GM12865 (cell line): Measurements from ENCODE around the gene GDF10.

Experiments
- DNase-seq: peaks from one replicate; pipeline ENCODE4 v3.0.0; 2010; ENCODE audit warnings: low read depth
- H3K4me3 ChIP-seq: 2 replicates; pipeline ENCODE4 v1.5.1; 2011; ENCODE audit warnings: mild to moderate bottlenecking, low read depth, low read length, control low read depth
- TF ChIP-seq, protein P1 (sequence below): IDR thresholded peaks from 2 replicates; pipeline ENCODE4 v1.5.1; 2011; ENCODE audit warnings: low read length, control low read depth, low read depth, inconsistent platforms; ENCODE audit not compliant: insufficient read depth; ENCODE audit errors: missing control alignments

Gene GDF10

DNA sequence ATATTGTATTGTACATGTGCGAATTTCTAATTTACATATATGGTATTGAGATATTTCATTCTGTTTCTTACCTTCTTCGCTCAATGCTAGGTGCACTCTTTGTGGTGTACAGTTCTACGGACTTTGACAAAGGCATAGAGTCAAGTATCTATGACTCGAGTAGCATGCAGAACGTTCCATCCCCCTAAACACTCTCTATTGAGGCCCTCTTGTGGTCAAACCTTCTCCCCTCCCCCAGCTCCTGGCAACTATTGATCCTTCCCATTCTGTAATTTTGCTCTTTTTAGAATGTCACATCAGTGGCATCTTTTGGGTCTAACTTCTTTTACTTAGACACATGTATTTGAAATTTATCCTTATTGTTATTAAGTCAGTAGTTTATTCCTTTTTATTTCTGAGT lies 30.7 kb upstream of the GDF10 start:
- no peak overlapping the region for H3K4me3 ChIP-seq
- no peak for DNase-seq
- TF ChIP-seq, protein P1, sequence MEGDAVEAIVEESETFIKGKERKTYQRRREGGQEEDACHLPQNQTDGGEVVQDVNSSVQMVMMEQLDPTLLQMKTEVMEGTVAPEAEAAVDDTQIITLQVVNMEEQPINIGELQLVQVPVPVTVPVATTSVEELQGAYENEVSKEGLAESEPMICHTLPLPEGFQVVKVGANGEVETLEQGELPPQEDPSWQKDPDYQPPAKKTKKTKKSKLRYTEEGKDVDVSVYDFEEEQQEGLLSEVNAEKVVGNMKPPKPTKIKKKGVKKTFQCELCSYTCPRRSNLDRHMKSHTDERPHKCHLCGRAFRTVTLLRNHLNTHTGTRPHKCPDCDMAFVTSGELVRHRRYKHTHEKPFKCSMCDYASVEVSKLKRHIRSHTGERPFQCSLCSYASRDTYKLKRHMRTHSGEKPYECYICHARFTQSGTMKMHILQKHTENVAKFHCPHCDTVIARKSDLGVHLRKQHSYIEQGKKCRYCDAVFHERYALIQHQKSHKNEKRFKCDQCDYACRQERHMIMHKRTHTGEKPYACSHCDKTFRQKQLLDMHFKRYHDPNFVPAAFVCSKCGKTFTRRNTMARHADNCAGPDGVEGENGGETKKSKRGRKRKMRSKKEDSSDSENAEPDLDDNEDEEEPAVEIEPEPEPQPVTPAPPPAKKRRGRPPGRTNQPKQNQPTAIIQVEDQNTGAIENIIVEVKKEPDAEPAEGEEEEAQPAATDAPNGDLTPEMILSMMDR, result no peak

DNA sequence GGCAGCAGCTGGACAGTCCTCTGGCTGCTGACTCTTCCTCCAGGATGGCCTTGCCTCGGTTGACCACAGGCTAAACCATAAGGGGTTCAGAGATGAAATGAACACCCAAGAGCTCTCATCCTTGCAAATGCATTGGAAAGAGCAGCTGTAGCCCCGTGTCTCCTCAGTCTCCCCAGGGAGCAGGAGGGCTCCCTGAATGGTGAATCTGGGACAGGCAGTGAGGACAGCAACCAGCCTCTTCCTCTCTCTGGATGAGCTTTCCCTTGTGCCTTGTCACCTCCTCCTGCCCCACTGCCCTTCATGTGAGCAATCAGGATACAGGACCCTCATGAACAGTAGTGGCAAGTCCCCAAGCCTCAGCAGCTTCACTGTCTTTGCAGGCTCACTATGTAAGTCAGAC lies 23.9 kb upstream of the GDF10 start:
- no peak for DNase-seq
- H3K4me3 ChIP-seq, result no peak overlapping the region
- TF ChIP-seq, protein P1, result no peak

DNA sequence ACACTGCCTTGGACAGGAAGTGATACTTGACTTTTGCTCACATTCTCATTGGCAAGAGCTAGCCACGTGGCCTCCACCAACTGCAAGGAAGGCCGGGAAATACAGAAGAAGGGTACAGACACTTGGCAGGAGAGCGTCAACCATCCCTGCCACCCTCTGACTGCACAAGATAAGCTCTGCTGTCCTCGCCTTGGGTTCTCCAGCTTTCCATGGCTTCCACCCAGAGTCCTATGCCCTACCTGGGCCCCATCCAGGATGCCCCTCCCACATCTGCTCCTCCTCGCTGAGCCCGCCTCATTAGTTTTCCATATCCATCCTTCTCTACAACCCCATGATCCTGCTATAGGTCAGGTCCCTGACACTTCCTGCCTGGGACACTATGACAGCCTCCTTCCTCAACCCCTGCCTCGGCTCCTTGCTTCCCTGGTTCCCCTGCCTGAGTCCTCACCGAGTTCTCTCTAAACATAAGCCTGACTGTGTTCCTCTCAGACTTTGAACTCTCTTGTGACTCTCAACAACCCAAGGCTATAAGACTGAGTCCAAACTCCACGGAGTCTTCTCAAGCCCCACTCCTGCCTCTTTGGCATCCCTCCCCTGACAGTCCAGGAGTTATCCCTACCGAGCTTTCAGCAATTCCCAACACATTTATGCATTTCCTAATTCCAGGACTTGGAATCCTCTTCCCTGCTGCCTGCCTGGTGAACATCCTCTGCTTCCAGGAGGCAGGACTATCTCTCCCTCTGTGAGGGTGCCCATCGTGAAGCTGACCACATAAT lies 23.2 kb upstream of the GDF10 start:
- DNase-seq, result no peak
- no peak overlapping the region for H3K4me3 ChIP-seq
- TF ChIP-seq, protein P1, result no peak

DNA sequence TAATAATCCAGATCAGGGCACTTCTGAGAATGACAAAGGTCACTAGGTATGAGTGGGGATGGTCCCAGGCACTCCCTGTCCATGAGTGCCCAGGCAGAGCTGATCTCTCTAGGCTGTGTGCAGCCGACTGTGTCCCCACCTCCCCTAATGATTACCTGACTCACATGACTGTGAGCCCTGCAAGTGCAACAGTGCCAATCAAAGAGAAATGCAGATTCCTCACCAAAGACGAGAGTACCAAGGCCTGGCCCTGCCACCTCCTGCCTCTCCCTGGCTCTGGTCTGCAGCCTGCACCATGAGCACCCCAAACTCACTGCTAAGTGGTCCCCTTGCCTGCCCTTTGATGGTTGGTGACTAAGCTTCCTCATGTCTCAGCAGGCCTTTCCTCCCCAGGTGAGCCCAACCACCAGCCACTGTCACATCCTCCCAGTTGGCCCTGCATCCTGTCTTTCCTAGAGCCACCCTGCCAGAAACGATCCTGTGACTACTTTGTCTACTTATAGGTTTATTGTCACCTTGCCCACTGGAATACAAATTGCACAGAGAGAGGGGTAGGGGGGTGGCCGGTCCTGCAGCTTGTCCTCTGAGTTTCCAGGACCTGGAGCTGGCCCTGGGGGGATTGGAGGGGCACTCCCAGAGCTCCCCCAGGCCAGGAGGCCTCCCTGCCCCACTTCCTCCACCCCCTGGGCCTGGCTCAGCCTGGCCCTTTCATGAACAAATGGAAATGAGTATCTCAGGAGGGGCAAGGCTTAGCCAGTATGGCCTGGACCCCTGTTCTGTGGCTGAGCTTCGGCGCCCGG lies 22.4 kb upstream of the GDF10 start:
- no peak for DNase-seq
- TF ChIP-seq, protein P1, result no peak
- H3K4me3 ChIP-seq, result no peak overlapping the region

DNA sequence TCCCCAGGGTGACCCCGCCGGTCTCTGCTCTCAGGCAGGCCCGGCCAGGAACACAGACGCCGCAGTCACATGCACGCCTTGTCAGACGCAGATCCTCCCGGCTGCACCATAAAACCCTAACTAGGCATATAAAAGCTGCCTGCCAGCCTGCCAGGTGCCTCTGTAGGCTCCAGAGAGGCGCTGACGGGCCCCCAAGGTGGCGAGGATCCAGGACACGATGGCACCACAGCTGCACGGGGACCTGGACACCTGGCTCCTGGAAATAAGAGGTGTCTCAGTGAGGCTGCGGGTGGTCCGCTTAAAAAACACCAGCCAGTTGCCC lies 21.9 kb upstream of the GDF10 start:
- TF ChIP-seq, protein P1, result no peak
- DNase-seq, result no peak
- H3K4me3 ChIP-seq, result no peak overlapping the region

DNA sequence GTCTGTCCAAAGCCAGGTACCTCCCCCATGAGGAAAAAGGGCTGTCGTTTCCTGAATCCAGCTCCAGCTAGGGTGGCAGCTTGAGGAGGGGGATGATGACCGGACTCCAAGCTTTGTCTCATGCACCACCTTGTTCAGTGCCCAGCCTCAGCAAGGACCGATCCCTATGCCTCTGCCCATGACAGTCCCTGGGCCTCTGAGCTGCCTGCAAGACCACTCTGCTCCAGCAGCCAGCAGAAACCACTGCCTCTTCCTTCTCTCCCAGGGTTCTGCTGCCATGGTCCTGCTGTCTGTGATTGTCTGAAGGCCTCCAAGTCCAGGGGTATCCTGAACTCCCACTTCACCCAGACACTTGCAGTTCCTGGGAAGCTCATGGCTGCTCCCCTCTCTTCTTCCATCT lies 21.3 kb upstream of the GDF10 start:
- TF ChIP-seq, protein P1, result no peak
- DNase-seq, result no peak
- H3K4me3 ChIP-seq, result no peak overlapping the region

DNA sequence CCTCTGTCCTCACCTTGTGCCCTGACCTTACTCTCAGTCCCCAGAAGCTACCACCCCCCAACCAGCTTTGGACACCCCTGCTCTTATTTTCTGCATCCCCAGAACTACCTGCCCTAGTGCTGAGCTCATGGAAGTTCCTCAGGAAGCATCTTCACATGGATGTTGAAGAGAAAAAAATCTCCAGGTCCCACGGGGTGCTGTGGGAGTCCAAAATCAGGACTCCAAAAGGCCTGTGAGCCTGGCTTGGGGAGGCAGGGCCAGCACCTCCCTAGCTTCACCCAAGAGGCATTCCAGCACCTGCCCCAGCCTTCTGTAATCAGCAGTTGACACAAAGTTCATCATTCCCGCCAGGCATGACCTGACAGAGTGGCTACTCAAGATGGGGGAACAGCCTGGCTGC lies 20.7 kb upstream of the GDF10 start:
- no peak for DNase-seq
- H3K4me3 ChIP-seq, result no peak overlapping the region
- TF ChIP-seq, protein P1, result no peak
